HepG2 (cell line): ENCODE data around the gene TGM3. TPM values are rescaled to one million over a fixed set of nuclear protein-coding genes. Genes with fewer than 3 reads are reported as not detected.

Experiments
- ATAC-seq: fragments of 200-7000 bp; cut with Tn5 transposase; 3 replicates; pipeline ENCODE4 v1.9.1; 2020; ENCODE audit warnings: mild to moderate bottlenecking, moderate library complexity
- BruUV-seq: library from RNA; stranded (reverse); fragments of 400-500 nt; replicated peaks from 2 replicates; lab custom pipeline; 2021; lab: Mats Ljungman, UMichigan
- CTCF ChIA-PET: fragments of 300-600 bp; formaldehyde crosslinking; extraction: SDS; loops from one replicate; lab custom pipeline; 2021; ENCODE audit warnings: low total read pairs, inconsistent platforms, low intra/inter-chr PET ratio; lab: Yijun Ruan, JAX
- POLR2A ChIA-PET: fragments of 350-600 bp; sonication (Branson Sonifier 250); formaldehyde crosslinking; loops from one replicate; lab custom pipeline; 2020; ENCODE audit warnings: antibody characterized with exemption, inconsistent platforms; lab: Yijun Ruan, JAX
- DNase-seq: peaks from one replicate; pipeline ENCODE4 v3.0.0-alpha.2; 2015; ENCODE audit warnings: low spot score
- FAIRE-seq: peaks from 3 replicates; lab custom pipeline; 2011; peaks lifted over from hg19 to GRCh38; lab: Jason Lieb, UNC
- H2AFZ ChIP-seq: one replicate; pipeline ENCODE4 v1.6.1; 2011; ENCODE audit warnings: low read length, inconsistent platforms
- H3K27ac ChIP-seq: fragments of 300-600 bp; 3 replicates; pipeline ENCODE4 v1.8.0; 2011; ENCODE audit warnings: mixed run types, mild to moderate bottlenecking, mixed read lengths, low read length, inconsistent platforms; ENCODE audit not compliant: insufficient read depth; ENCODE audit errors: extremely low read length
- H3K27me3 ChIP-seq, 2 experiments: fragments of 200-600 bp in 1 of 2; 2 replicates in 1 of 2; 3 replicates in 1 of 2; pipeline versions ENCODE4 v1.6.0 to v1.8.0; 2011; ENCODE audit warnings: low read length in 2 of 2, mild to moderate bottlenecking in 2 of 2, moderate library complexity in 2 of 2, inconsistent platforms in 1 of 2; ENCODE audit not compliant: insufficient read depth in 2 of 2, control insufficient read depth in 1 of 2
- H3K36me3 ChIP-seq, 2 experiments: fragments of 200-600 bp in 1 of 2; replicated peaks in 1 of 2; 2 replicates in 1 of 2; 3 replicates in 1 of 2; pipeline versions ENCODE4 v1.5.1 to v1.8.0; 2011; ENCODE audit warnings: low read length in 2 of 2, inconsistent platforms in 1 of 2; ENCODE audit not compliant: insufficient read depth in 2 of 2, control insufficient read depth in 1 of 2
- H3K4me1 ChIP-seq: 2 replicates; pipeline ENCODE4 v1.5.1; 2012; ENCODE audit warnings: low read length, inconsistent platforms; ENCODE audit not compliant: insufficient read depth
- H3K4me2 ChIP-seq: 2 replicates; pipeline ENCODE4 v1.6.0; 2011; ENCODE audit warnings: low read depth, low read length, inconsistent platforms
- H3K4me3 ChIP-seq, 3 experiments: fragments of 200-600 bp in 1 of 3; sonication (generic), shearing (Covaris generic) in 1 of 3; replicated peaks in 1 of 3; 2 replicates each; pipeline ENCODE4 v1.5.1; 2011 to 2016; ENCODE audit warnings: low read length in 3 of 3, inconsistent platforms in 2 of 3, low read depth in 2 of 3, mild to moderate bottlenecking in 2 of 3, control low read depth in 1 of 3, mixed read lengths in 1 of 3; ENCODE audit not compliant: insufficient read depth in 1 of 3
- H3K79me2 ChIP-seq: one replicate; pipeline ENCODE4 v1.6.1; 2011; ENCODE audit warnings: low read length, inconsistent platforms; ENCODE audit not compliant: insufficient read depth
- H3K9ac ChIP-seq: 2 replicates; pipeline ENCODE4 v1.6.0; 2011; ENCODE audit warnings: mild to moderate bottlenecking, low read depth, low read length, inconsistent platforms; ENCODE audit not compliant: insufficient read depth
- H3K9me3 ChIP-seq: 2 replicates; pipeline ENCODE4 v1.5.1; 2012; ENCODE audit warnings: mild to moderate bottlenecking, low read length
- H4K20me1 ChIP-seq: 2 replicates; pipeline ENCODE4 v1.6.0; 2011; ENCODE audit warnings: inconsistent platforms, mild to moderate bottlenecking, low read length, moderate library complexity; ENCODE audit not compliant: insufficient read depth
- BCL6 ChIP-seq: IDR thresholded peaks from 2 replicates; pipeline ENCODE4 v1.6.1; 2016; ENCODE audit warnings: missing genetic modification reagents, missing compliant biosample characterization
- GATAD2A ChIP-seq: IDR thresholded peaks from 2 replicates; pipeline ENCODE4 v1.6.1; 2016
- ISL2 ChIP-seq: sonication (generic); formaldehyde crosslinking; IDR thresholded peaks from 2 replicates; pipeline ENCODE4 v1.5.0; 2020; ENCODE audit warnings: missing genetic modification reagents
- KLF16 ChIP-seq, 2 experiments: sonication (generic) in 1 of 2; formaldehyde crosslinking in 1 of 2; IDR thresholded peaks; 2 replicates each; pipeline versions ENCODE4 v1.6.1 to v1.8.0; 2016 to 2023; ENCODE audit warnings: missing genetic modification reagents in 2 of 2, missing compliant biosample characterization in 1 of 2
- MED1 ChIP-seq: sonication (generic); formaldehyde crosslinking; IDR thresholded peaks from 2 replicates; pipeline ENCODE4 v1.4.0; 2020; ENCODE audit warnings: missing genetic modification reagents
- MED13 ChIP-seq: sonication (generic); formaldehyde crosslinking; IDR thresholded peaks from 2 replicates; pipeline ENCODE4 v1.5.0; 2020; ENCODE audit warnings: missing genetic modification reagents
- MEIS2 ChIP-seq: sonication (generic); formaldehyde crosslinking; IDR thresholded peaks from 2 replicates; pipeline ENCODE4 v1.9.0; 2021; ENCODE audit warnings: mild to moderate bottlenecking, missing genetic modification reagents
- NR3C1 ChIP-seq: sonication (generic); formaldehyde crosslinking; IDR thresholded peaks from 2 replicates; pipeline ENCODE4 v1.4.0; 2020; ENCODE audit warnings: missing genetic modification reagents
- NRL ChIP-seq: sonication (generic); formaldehyde crosslinking; IDR thresholded peaks from 2 replicates; pipeline ENCODE4 v1.5.0; 2020; ENCODE audit warnings: missing genetic modification reagents, mild to moderate bottlenecking, moderate library complexity, borderline replicate concordance
- PBX2 ChIP-seq: IDR thresholded peaks from 2 replicates; pipeline ENCODE4 v1.6.1; 2016; ENCODE audit warnings: control low read depth
- PITX1 ChIP-seq: sonication (generic); formaldehyde crosslinking; IDR thresholded peaks from 2 replicates; pipeline ENCODE4 v1.5.1; 2020; ENCODE audit warnings: mild to moderate bottlenecking, missing genetic modification reagents
- ZBTB1 ChIP-seq: sonication (generic); formaldehyde crosslinking; IDR thresholded peaks from 2 replicates; pipeline ENCODE4 v1.4.0; 2020; ENCODE audit warnings: missing genetic modification reagents, borderline replicate concordance
- ZFAT ChIP-seq: sonication (generic); formaldehyde crosslinking; conservative IDR thresholded peaks from 2 replicates; pipeline ENCODE4 v1.8.1; 2023; ENCODE audit warnings: missing genetic modification reagents, inconsistent platforms
- ZNF550 ChIP-seq: sonication (generic); formaldehyde crosslinking; IDR thresholded peaks from 2 replicates; pipeline ENCODE4 v1.4.0; 2020; ENCODE audit warnings: mild to moderate bottlenecking, missing genetic modification reagents, borderline replicate concordance
- ZNF879 ChIP-seq: sonication (generic); formaldehyde crosslinking; IDR thresholded peaks from 2 replicates; pipeline ENCODE4 v1.8.1; 2023; ENCODE audit warnings: missing genetic modification reagents
- WGBS: methylation state at CpG from one replicate; pipeline ENCODE4 v1.1.6; 2017; ENCODE audit warnings: low lambda C conversion rate; 5-methylcytosine and 5-hydroxymethylcytosine counted together
- in situ Hi-C: cut with HindIII; loops from 2 replicates; pipeline ENCODE4 v1.10.0; 2017; ENCODE audit warnings: low pct_unique_long_range_greater_than_20kb; ENCODE audit not compliant: extremely low pct_ligation_motif_present
- intact Hi-C: fragments of 100-400 bp; cut with micrococcal nuclease; formaldehyde crosslinking; loops from one replicate; pipeline ENCODE4 v1.10.0; 2022; ENCODE audit not compliant: unreplicated experiment
- polyA plus RNA-seq, 8 experiments: library from polyadenylated mRNA; depleted of rRNA in 3 of 8; stranded (reverse) in 7 of 8; unstranded in 1 of 8; fragments of >200 nt; fragmentation: Illumina TruSeq in 4 of 8; extraction: Trizol in 4 of 8; gene quantifications; 2 replicates each; pipeline versions ENCODE4 v1.2.1 to v1.2.3, GENCODE V29; 2011 to 2016; ENCODE audit warnings: low read depth in 4 of 8, missing spikeins in 1 of 8, mixed read lengths in 1 of 8; ENCODE audit not compliant: insufficient read depth in 1 of 8
- total RNA-seq, 5 experiments: library from RNA; depleted of rRNA; stranded (reverse); fragments of >200 nt; fragmentation: Illumina TruSeq; extraction: Trizol; gene quantifications; 2 replicates each; pipeline ENCODE4 v1.2.3, GENCODE V29; 2016; ENCODE audit warnings: low read depth in 1 of 5
- TF ChIP-seq, protein P1 (sequence below): sonication (generic); formaldehyde crosslinking; IDR thresholded peaks from 2 replicates; pipeline ENCODE4 v1.5.0; 2020; ENCODE audit warnings: mild to moderate bottlenecking, missing genetic modification reagents
- TF ChIP-seq, protein P2 (sequence below): sonication (generic); formaldehyde crosslinking; IDR thresholded peaks from 2 replicates; pipeline ENCODE4 v1.5.1; 2020; ENCODE audit warnings: missing genetic modification reagents, mild to moderate bottlenecking, borderline replicate concordance
- TF ChIP-seq, protein P3 (sequence below): sonication (generic); formaldehyde crosslinking; IDR thresholded peaks from 2 replicates; pipeline ENCODE4 v1.4.0; 2020; ENCODE audit warnings: missing genetic modification reagents
- TF ChIP-seq, protein P4 (sequence below): IDR thresholded peaks from 2 replicates; pipeline ENCODE4 v1.6.1; 2018; ENCODE audit warnings: missing genetic modification reagents

The TGM3 gene
- total and polyA plus RNA-seq, 2 of the 13 experiments (the other 11 are each of a cell fraction or from before 2014, with no cell fraction given) = not detected

- Histone ChIP-seq H4K20me1 (no peaks in the 10 kb centered on the region), H3K9me3 (no peaks in the 10 kb centered on the region), H3K9ac (no peak overlapping the region), H3K36me3 (no peaks in the 10 kb centered on the region), H3K4me2 (no peak overlapping the region), H3K79me2 (no peaks in the 10 kb centered on the region), H3K27me3 (peaks cover 3 to 24% of the 10 kb centered on the region in 2 experiments; a peak in 3 of 5 replicates), H3K27ac (no peak overlapping the region), H3K4me3 (no peak overlapping the region), H2AFZ (no peak overlapping the region), H3K4me1 (no peaks in the 10 kb centered on the region)
- TF ChIP-seq MED1 (CRISPR knock-in tag) = no peak
- no peak for TF ChIP-seq ZNF550 (CRISPR knock-in tag)
- TF ChIP-seq ZNF879 (CRISPR knock-in tag) = no peak
- TF ChIP-seq GATAD2A (CRISPR knock-in tag) = no peak
- no peak for TF ChIP-seq MEIS2 (CRISPR knock-in tag)
- TF ChIP-seq ZFAT = no peak
- TF ChIP-seq NR3C1 = no peak
- TF ChIP-seq, protein P1, sequence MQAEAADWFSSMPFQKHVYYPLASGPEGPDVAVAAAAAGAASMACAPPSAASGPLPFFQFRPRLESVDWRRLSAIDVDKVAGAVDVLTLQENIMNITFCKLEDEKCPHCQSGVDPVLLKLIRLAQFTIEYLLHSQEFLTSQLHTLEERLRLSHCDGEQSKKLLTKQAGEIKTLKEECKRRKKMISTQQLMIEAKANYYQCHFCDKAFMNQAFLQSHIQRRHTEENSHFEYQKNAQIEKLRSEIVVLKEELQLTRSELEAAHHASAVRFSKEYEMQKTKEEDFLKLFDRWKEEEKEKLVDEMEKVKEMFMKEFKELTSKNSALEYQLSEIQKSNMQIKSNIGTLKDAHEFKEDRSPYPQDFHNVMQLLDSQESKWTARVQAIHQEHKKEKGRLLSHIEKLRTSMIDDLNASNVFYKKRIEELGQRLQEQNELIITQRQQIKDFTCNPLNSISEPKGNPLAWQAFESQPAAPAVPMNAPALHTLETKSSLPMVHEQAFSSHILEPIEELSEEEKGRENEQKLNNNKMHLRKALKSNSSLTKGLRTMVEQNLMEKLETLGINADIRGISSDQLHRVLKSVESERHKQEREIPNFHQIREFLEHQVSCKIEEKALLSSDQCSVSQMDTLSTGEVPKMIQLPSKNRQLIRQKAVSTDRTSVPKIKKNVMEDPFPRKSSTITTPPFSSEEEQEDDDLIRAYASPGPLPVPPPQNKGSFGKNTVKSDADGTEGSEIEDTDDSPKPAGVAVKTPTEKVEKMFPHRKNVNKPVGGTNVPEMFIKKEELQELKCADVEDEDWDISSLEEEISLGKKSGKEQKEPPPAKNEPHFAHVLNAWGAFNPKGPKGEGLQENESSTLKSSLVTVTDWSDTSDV (CRISPR knock-in tag) = no peak
- no peak for TF ChIP-seq PBX2 (CRISPR knock-in tag)
- no peak for TF ChIP-seq ISL2 (CRISPR knock-in tag)
- no peak for TF ChIP-seq KLF16 (CRISPR knock-in tag; IDR thresholded peaks at IDR 0.05)
- TF ChIP-seq, protein P2, sequence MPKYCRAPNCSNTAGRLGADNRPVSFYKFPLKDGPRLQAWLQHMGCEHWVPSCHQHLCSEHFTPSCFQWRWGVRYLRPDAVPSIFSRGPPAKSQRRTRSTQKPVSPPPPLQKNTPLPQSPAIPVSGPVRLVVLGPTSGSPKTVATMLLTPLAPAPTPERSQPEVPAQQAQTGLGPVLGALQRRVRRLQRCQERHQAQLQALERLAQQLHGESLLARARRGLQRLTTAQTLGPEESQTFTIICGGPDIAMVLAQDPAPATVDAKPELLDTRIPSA (CRISPR knock-in tag) = no peak
- TF ChIP-seq ZBTB1 = no peak
- TF ChIP-seq, protein P3, sequence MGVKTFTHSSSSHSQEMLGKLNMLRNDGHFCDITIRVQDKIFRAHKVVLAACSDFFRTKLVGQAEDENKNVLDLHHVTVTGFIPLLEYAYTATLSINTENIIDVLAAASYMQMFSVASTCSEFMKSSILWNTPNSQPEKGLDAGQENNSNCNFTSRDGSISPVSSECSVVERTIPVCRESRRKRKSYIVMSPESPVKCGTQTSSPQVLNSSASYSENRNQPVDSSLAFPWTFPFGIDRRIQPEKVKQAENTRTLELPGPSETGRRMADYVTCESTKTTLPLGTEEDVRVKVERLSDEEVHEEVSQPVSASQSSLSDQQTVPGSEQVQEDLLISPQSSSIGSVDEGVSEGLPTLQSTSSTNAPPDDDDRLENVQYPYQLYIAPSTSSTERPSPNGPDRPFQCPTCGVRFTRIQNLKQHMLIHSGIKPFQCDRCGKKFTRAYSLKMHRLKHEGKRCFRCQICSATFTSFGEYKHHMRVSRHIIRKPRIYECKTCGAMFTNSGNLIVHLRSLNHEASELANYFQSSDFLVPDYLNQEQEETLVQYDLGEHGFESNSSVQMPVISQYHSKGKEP (CRISPR knock-in tag) = no peak
- TF ChIP-seq, protein P4, sequence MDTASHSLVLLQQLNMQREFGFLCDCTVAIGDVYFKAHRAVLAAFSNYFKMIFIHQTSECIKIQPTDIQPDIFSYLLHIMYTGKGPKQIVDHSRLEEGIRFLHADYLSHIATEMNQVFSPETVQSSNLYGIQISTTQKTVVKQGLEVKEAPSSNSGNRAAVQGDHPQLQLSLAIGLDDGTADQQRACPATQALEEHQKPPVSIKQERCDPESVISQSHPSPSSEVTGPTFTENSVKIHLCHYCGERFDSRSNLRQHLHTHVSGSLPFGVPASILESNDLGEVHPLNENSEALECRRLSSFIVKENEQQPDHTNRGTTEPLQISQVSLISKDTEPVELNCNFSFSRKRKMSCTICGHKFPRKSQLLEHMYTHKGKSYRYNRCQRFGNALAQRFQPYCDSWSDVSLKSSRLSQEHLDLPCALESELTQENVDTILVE (CRISPR knock-in tag) = no peak
- no peak for TF ChIP-seq PITX1 (CRISPR knock-in tag)
- TF ChIP-seq NRL (CRISPR knock-in tag) = no peak
- no peak for TF ChIP-seq BCL6 (CRISPR knock-in tag)
- TF ChIP-seq MED13 = no peak
- in situ Hi-C loops (no loop called here), intact Hi-C loops (no loop called here)
- CTCF ChIA-PET = no interaction called here
- DNase-seq = no peak
- FAIRE-seq = no peak
- POLR2A ChIA-PET = no interaction called here
- no peak for ATAC-seq
- BruUV-seq = no TSS peak
- WGBS = 33% methylated on average over 5 of the region's 5 CpGs
Observed at GRCh38 chr20:2331106-2331505, 35.3 kb downstream of the TGM3 start.
